Calu3 (cell line): ENCODE results near the gene PPP1R14C. TPM values are rescaled to one million over a fixed set of nuclear protein-coding genes. Genes with fewer than 3 reads are reported as not detected.

Experiments used
- BruUV-seq: library from RNA; stranded (reverse); fragments of 400-500 nt; replicated peaks from 2 replicates; lab custom pipeline; 2021; lab: Mats Ljungman, UMichigan
- CTCF ChIA-PET: fragments of 300-600 bp; sonication (Branson Sonifier 250); formaldehyde crosslinking; loops from one replicate; lab custom pipeline; 2022; ENCODE audit warnings: antibody characterized with exemption; lab: Charles Lee
- DNase-seq: peaks from one replicate; pipeline ENCODE4 v3.0.0; 2022
- H3K27ac Mint-ChIP-seq: one replicate; pipeline ENCODE4 v1.8.0; 2022; ENCODE audit warnings: mixed read lengths; ENCODE audit not compliant: unreplicated experiment
- H3K27me3 Mint-ChIP-seq: one replicate; pipeline ENCODE4 v1.8.0; 2022; ENCODE audit warnings: mixed read lengths; ENCODE audit not compliant: unreplicated experiment
- H3K36me3 Mint-ChIP-seq: one replicate; pipeline ENCODE4 v1.8.0; 2022; ENCODE audit warnings: mild to moderate bottlenecking, moderate library complexity, mixed read lengths; ENCODE audit not compliant: insufficient read depth, unreplicated experiment
- H3K4me1 Mint-ChIP-seq: one replicate; pipeline ENCODE4 v1.8.0; 2022; ENCODE audit warnings: mild to moderate bottlenecking, low read depth, mixed read lengths; ENCODE audit not compliant: unreplicated experiment
- H3K4me3 Mint-ChIP-seq: one replicate; pipeline ENCODE4 v1.8.0; 2022; ENCODE audit warnings: mild to moderate bottlenecking, low read depth, moderate library complexity, mixed read lengths; ENCODE audit not compliant: unreplicated experiment
- H3K9me3 Mint-ChIP-seq: one replicate; pipeline ENCODE4 v1.8.0; 2022; ENCODE audit warnings: low read depth, mixed read lengths; ENCODE audit not compliant: unreplicated experiment
- intact Hi-C: fragments of 100-400 bp; cut with micrococcal nuclease; formaldehyde crosslinking; loops from one replicate; pipeline ENCODE4 v1.10.0; 2022; ENCODE audit not compliant: unreplicated experiment
- total RNA-seq: library from RNA; stranded (reverse); gene quantifications from 2 replicates; pipeline ENCODE4 v1.2.3, GENCODE V29; 2022
- TF ChIP-seq, protein P1 (sequence below): fragments of 200-600 bp; IDR thresholded peaks from one replicate; pipeline ENCODE4 v1.8.0; 2022; ENCODE audit warnings: antibody characterized with exemption; ENCODE audit not compliant: unreplicated experiment

PPP1R14C gene
- total RNA-seq, 1 experiment from 2014 or later = 3.6 TPM

DNA sequence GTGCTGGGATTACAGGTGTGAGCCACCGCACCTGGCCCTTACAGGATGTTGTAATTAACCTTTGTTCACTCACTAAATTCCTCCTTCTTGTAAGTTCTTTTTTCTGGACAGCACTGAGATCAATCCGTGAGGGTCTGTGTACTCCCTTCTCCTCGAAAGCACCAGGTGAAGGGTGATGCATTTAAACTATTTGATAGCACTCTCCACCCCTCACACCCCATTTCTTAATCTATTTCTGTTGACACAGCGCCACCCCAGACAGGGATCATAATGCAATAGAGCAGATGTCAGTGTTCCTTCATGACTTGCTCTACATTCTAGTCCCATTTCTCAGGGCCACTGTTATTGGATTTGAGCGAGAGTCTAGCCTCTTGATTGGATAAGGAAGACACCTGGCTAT lies 46.3 kb downstream of the PPP1R14C start:
- no peak overlapping the region for H3K27ac Mint-ChIP-seq
- no peak for DNase-seq
- peaks cover 3% of the 10 kb centered on the region for H3K9me3 Mint-ChIP-seq
- no peaks in the 10 kb centered on the region for H3K36me3 Mint-ChIP-seq
- TF ChIP-seq, protein P1, sequence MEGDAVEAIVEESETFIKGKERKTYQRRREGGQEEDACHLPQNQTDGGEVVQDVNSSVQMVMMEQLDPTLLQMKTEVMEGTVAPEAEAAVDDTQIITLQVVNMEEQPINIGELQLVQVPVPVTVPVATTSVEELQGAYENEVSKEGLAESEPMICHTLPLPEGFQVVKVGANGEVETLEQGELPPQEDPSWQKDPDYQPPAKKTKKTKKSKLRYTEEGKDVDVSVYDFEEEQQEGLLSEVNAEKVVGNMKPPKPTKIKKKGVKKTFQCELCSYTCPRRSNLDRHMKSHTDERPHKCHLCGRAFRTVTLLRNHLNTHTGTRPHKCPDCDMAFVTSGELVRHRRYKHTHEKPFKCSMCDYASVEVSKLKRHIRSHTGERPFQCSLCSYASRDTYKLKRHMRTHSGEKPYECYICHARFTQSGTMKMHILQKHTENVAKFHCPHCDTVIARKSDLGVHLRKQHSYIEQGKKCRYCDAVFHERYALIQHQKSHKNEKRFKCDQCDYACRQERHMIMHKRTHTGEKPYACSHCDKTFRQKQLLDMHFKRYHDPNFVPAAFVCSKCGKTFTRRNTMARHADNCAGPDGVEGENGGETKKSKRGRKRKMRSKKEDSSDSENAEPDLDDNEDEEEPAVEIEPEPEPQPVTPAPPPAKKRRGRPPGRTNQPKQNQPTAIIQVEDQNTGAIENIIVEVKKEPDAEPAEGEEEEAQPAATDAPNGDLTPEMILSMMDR = no peak
- no TSS peak for BruUV-seq
- H3K27me3 Mint-ChIP-seq = no peaks in the 10 kb centered on the region
- no peak overlapping the region for H3K4me3 Mint-ChIP-seq
- peaks cover 21% of the 10 kb centered on the region for H3K4me1 Mint-ChIP-seq
- CTCF ChIA-PET = no interaction called here
- intact Hi-C loops = no loop called here

DNA sequence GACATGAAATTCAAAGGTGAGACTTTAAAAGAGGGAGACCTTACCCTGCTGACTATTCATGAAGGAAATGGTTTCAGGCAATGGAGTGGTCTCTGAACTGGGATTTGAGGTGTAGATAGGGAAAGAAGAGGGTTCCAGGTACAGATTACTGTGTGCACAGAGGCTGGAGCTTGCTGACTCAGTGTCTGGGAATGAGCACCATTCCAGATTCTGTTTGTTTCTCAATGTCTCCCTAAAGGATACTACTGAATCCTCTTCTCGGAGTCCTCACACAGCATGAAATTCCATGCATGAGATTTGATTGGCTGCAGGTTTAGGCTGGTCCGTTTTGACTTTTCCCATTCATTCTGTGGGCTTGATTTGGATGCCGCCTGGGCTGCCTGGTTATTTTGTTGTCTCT lies 49.0 kb downstream of the PPP1R14C start:
- Mint-ChIP-seq H3K27ac (no peak overlapping the region), H3K4me1 (no peaks in the 10 kb centered on the region)

DNA sequence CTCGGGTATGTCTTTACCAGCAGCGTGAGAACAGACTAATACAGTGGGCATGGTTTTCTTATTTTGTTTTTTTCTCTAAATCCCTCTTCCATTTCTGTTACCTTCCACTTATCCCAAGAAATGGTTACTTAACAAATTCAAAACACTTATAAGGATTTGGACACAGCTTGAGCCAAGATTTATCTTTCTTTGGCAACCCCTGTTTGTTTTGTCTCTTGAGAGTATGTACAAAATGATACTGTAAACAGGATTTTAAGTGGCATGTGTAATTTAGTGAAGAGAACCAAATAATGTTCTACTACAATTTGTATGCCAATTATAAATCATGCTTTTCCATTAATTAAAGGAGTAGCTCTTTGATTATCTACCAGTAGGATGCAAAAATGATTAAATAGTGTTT lies 51.4 kb downstream of the PPP1R14C start:
- H3K9me3 Mint-ChIP-seq = no peaks in the 10 kb centered on the region
- no peak for DNase-seq
- no peaks in the 10 kb centered on the region for H3K4me1 Mint-ChIP-seq
- H3K4me3 Mint-ChIP-seq = no peak overlapping the region
- intact Hi-C loops = no loop called here
- BruUV-seq = no TSS peak
- TF ChIP-seq, protein P1 = no peak
- H3K36me3 Mint-ChIP-seq = no peaks in the 10 kb centered on the region
- no peak overlapping the region for H3K27ac Mint-ChIP-seq
- CTCF ChIA-PET = no interaction called here
- no peaks in the 10 kb centered on the region for H3K27me3 Mint-ChIP-seq

More for the DNA sequence above, 49.0 kb downstream of the PPP1R14C start:
- TF ChIP-seq, protein P1 = no peak
- BruUV-seq = no TSS peak
- no peaks in the 10 kb centered on the region for H3K9me3 Mint-ChIP-seq
- CTCF ChIA-PET = no interaction called here
- H3K4me3 Mint-ChIP-seq = no peak overlapping the region
- DNase-seq = no peak
- no peaks in the 10 kb centered on the region for H3K27me3 Mint-ChIP-seq
- intact Hi-C loops = no loop called here
- H3K36me3 Mint-ChIP-seq = no peaks in the 10 kb centered on the region

DNA sequence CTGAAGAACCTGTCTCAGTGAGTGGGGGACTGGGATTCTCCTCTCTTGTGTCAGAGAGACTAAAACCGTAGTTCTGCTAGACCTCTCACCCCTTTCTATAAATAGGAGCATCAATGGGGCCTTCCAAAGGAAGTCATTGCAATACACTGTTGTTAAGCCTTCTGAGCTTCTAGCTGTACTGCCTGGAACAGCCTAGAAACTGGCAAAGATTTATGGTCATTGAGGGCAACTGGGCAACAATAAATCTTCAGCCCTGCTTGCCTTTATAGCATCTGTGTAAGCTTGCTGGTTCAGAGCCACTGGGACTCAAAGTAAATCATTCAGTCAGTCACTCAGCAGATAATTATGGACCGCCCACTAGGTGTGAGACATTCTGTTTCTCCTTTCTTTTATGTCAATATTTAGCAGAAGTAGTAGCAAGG lies 53.2 kb downstream of the PPP1R14C start:
- Mint-ChIP-seq H3K4me3 (no peak overlapping the region), H3K36me3 (no peaks in the 10 kb centered on the region), H3K27ac (no peak overlapping the region), H3K4me1 (peaks cover 4% of the 10 kb centered on the region), H3K27me3 (no peaks in the 10 kb centered on the region), H3K9me3 (no peaks in the 10 kb centered on the region)
- CTCF ChIA-PET = interaction anchor here (0.7 kb wide), 1 partner anchor 139 kb away, joined by 3 read pairs; no protein-coding TSS in a partner anchor
- intact Hi-C loops = no loop called here
- DNase-seq = no peak
- TF ChIP-seq, protein P1 = no peak
- BruUV-seq = no TSS peak
